ENCODE results near the gene SPATA18. TPM values are rescaled to one million over a fixed set of nuclear protein-coding genes. Genes with fewer than 3 reads are reported as not detected.

The SPATA18 gene
- total and polyA plus RNA-seq, 4 donors = 0.03 to 1.1 (median 0.40) TPM

DNA sequence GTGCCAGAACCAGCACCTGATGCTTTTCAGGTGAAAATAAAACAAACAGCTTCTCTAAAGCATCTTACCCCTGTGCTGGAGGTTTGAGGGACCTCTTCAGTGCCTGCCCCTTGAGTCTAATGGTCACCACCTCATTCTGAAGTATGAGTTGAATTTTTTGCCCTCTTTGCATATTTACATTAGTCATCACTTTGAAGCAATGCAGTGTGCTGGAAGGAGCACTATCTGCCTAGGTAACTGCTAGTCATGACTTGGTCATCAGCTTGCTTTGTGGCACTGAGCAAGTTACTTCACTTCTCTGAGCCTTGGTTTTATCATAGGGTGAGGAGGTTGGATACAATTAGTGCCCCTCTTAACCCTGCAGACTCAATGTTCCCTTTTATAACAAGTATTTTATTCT, 44.9 kb downstream of the SPATA18 start:
- TF ChIP-seq FOXA2 (IDR thresholded peaks at IDR 0.05) = no peak
- TF ChIP-seq JUND (IDR thresholded peaks at IDR 0.05) = no peak
- no peak for TF ChIP-seq GABPA (IDR thresholded peaks at IDR 0.05 in 1 of 2, conservative IDR thresholded peaks at IDR 0.05 in 1 of 2)
- TF ChIP-seq RXRA (IDR thresholded peaks at IDR 0.05) = no peak
- no peak for TF ChIP-seq CTCF (IDR thresholded peaks at IDR 0.05; ENCODE audit: low read depth, low read length, missing input control)
- TF ChIP-seq SP1 (IDR thresholded peaks at IDR 0.05) = no peak
- no peak for TF ChIP-seq HNF4A (conservative IDR thresholded peaks at IDR 0.05)
- TF ChIP-seq YY1 (IDR thresholded peaks at IDR 0.05) = no peak
- TF ChIP-seq HNF4G (IDR thresholded peaks at IDR 0.05) = no peak
- no peak for TF ChIP-seq NR2F2 (IDR thresholded peaks at IDR 0.05)
- no peak for DNase-seq (ENCODE audit: low spot score)
- Histone ChIP-seq H3K9ac (ENCODE audit: low read depth in 1 of 2, low read length in 2 of 2) (no peak overlapping the region), H3K27ac (ENCODE audit: low read depth in 1 of 2, low read length in 2 of 2) (no peak overlapping the region), H3K4me3 (ENCODE audit: low read depth in 1 of 3, low read length in 3 of 3) (no peak overlapping the region), H3K36me3 (ENCODE audit: control insufficient read depth in 4 of 4, insufficient read depth in 3 of 4, low read depth in 1 of 4, low read length in 3 of 4) (no peaks in the 10 kb centered on the region), H3K9me3 (ENCODE audit: control insufficient read depth in 4 of 4, low read length in 3 of 4) (no peaks in the 10 kb centered on the region), H3K27me3 (ENCODE audit: control insufficient read depth in 4 of 4, insufficient read depth in 4 of 4, low read length in 3 of 4) (no peaks in the 10 kb centered on the region), H3K4me1 (ENCODE audit: control insufficient read depth in 4 of 4, insufficient read depth in 4 of 4, low read length in 3 of 4) (no peaks in the 10 kb centered on the region)

GRCh38 chr4:52098618-52099017, 47.5 kb downstream of the SPATA18 start:
- TF ChIP-seq, protein P1, sequence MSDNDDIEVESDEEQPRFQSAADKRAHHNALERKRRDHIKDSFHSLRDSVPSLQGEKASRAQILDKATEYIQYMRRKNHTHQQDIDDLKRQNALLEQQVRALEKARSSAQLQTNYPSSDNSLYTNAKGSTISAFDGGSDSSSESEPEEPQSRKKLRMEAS (IDR thresholded peaks at IDR 0.05) = no peak
- TF ChIP-seq ZBTB33 (IDR thresholded peaks at IDR 0.05) = no peak
- TF ChIP-seq SP1 (IDR thresholded peaks at IDR 0.05) = no peak
- TF ChIP-seq CTCF (IDR thresholded peaks at IDR 0.05; ENCODE audit: low read depth, low read length, missing input control) = no peak
- no peak for TF ChIP-seq FOXA1 (IDR thresholded peaks at IDR 0.05)
- TF ChIP-seq JUND (IDR thresholded peaks at IDR 0.05) = no peak
- no peak for TF ChIP-seq EGR1 (IDR thresholded peaks at IDR 0.05; ENCODE audit: low read depth in 2 of 2)
- no peak for TF ChIP-seq TAF1 (conservative IDR thresholded peaks at IDR 0.05)
- 95% methylated on average over 1 of the region's 1 CpG for WGBS

More at GRCh38 chr4:52098618-52099017, 47.5 kb downstream of the SPATA18 start:
- no peak overlapping the region for H3K9ac ChIP-seq (ENCODE audit: low read depth in 1 of 2, low read length in 2 of 2)
- no peak overlapping the region for H3K4me3 ChIP-seq (ENCODE audit: low read depth in 1 of 3, low read length in 3 of 3)
- H3K4me1 ChIP-seq (ENCODE audit: control insufficient read depth in 4 of 4, insufficient read depth in 4 of 4, low read length in 3 of 4) = no peaks in the 10 kb centered on the region
- H3K27ac ChIP-seq (ENCODE audit: low read depth in 1 of 2, low read length in 2 of 2) = no peak overlapping the region
- DNase-seq (ENCODE audit: low spot score) = no peak
- H3K36me3 ChIP-seq (ENCODE audit: control insufficient read depth in 4 of 4, insufficient read depth in 3 of 4, low read depth in 1 of 4, low read length in 3 of 4) = no peaks in the 10 kb centered on the region
- no peaks in the 10 kb centered on the region for H3K9me3 ChIP-seq (ENCODE audit: control insufficient read depth in 4 of 4, low read length in 3 of 4)
- H3K27me3 ChIP-seq (ENCODE audit: control insufficient read depth in 4 of 4, insufficient read depth in 4 of 4, low read length in 3 of 4) = no peaks in the 10 kb centered on the region
